ENCODE data around the gene CFAP73.

Gene CFAP73

GRCh38 chr12:113157218-113157859 is 7.8 kb downstream of the CFAP73 start:
- TF ChIP-seq, protein P1, sequence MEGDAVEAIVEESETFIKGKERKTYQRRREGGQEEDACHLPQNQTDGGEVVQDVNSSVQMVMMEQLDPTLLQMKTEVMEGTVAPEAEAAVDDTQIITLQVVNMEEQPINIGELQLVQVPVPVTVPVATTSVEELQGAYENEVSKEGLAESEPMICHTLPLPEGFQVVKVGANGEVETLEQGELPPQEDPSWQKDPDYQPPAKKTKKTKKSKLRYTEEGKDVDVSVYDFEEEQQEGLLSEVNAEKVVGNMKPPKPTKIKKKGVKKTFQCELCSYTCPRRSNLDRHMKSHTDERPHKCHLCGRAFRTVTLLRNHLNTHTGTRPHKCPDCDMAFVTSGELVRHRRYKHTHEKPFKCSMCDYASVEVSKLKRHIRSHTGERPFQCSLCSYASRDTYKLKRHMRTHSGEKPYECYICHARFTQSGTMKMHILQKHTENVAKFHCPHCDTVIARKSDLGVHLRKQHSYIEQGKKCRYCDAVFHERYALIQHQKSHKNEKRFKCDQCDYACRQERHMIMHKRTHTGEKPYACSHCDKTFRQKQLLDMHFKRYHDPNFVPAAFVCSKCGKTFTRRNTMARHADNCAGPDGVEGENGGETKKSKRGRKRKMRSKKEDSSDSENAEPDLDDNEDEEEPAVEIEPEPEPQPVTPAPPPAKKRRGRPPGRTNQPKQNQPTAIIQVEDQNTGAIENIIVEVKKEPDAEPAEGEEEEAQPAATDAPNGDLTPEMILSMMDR (IDR thresholded peaks at IDR 0.05; ENCODE audit: low read depth, low read length, missing control alignments): no peak

DNA sequence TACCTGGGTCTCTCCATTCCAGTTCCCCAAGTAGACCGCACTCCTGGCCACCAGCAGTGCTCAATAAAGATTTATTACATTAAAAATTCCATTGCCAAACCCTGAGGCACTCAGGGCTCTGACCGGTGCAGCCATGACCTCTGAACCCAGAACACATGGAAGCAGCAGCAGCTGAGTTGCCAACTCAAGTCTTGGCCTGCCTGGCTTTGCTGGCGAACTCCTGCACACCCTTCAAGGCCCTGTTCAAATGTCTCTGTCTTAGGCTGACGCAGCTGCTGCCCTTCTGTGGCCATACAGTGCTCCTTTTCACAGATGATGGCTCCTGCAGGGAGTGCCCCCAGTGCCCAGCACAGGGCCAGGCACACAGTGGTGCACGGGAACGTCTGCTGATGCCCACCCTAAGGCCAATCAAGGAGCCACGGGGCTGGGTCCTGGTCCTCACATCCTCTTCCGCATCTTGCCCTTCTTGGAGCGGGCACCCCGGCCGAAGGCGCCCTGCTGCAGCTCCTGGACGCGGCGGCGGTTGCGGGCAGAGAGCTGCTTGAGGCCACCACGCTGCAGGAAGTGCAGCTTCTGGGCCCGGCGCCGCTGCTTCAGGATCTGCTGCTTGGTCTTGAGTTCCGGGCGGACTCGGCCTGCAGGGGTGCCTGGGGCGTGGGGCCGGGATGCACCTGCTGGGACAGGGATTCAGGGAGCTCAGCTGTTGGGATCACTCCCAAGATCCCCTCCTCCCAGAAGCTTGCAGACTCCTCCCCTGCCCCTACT is 9.1 kb downstream of the CFAP73 start:
- TF ChIP-seq, protein P1 (IDR thresholded peaks at IDR 0.05; ENCODE audit: low read depth, low read length, missing control alignments): no peak
- no peak for DNase-seq (ENCODE audit: extremely low read depth, low read depth)
- no peak overlapping the region for H3K4me3 ChIP-seq (replicated peaks; ENCODE audit: low read depth, low read length)

More at GRCh38 chr12:113157218-113157859, 7.8 kb downstream of the CFAP73 start:
- DNase-seq (ENCODE audit: extremely low read depth, low read depth): no peak
- H3K4me3 ChIP-seq (replicated peaks; ENCODE audit: low read depth, low read length): no peak overlapping the region

GRCh38 chr12:113159937-113160336 is 10.4 kb downstream of the CFAP73 start:
- no peak for DNase-seq (ENCODE audit: extremely low read depth, low read depth)
- H3K4me3 ChIP-seq (replicated peaks; ENCODE audit: low read depth, low read length): no peak overlapping the region
- TF ChIP-seq, protein P1 (IDR thresholded peaks at IDR 0.05; ENCODE audit: low read depth, low read length, missing control alignments): no peak

- TF ChIP-seq, protein P1 (IDR thresholded peaks at IDR 0.05; ENCODE audit: low read depth, low read length, missing control alignments): no peak
- no peak overlapping the region for H3K4me3 ChIP-seq (replicated peaks; ENCODE audit: low read depth, low read length)
- no peak for DNase-seq (ENCODE audit: extremely low read depth, low read depth)
Observed at GRCh38 chr12:113161415-113162016, 12.0 kb downstream of the CFAP73 start.

DNA sequence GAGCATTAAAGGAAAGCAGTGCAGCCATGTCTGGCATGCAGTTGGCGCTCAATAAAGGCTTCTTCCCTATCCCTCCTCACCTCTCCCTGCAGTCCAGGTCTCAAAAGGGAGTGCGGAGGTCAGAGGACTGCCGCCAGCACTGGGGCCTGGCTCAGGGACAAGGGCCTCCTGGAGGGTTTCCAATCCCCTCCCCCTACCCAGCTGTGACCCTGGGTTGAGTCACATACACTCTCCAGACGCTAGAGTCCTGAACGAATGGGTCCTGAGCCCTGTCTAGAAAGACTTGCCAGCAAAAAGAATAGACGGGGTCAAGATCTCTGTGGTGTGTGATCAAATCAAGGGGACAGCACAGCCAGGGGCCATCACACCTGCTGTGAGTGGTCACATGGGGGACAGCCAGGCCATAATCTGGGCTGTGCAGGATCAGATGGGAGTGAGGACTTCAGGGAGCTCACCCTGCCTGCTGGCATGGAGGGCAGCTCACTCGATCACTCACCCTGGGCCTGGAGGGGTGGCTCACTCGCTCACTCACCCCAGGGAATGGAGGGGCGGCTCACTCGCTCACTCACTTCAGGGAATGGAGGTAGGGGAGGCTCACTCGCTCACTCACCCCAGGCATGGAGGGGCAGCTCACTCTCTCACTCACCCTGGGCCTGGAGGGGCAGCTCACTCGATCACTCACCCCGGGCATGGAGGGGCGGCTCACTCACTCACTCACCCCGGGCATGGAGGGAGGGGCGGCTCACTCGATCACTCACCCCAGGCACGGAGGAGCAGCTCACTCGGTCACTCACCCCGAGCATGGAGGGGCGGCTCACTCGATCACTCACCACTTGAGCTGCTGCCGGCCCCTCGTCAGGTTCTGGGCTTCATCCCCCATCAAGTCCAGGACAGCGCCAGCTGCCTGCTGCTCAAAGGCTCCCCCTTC is 12.8 kb downstream of the CFAP73 start:
- TF ChIP-seq, protein P1 (IDR thresholded peaks at IDR 0.05; ENCODE audit: low read depth, low read length, missing control alignments): no peak
- H3K4me3 ChIP-seq (replicated peaks; ENCODE audit: low read depth, low read length): no peak overlapping the region
- no peak for DNase-seq (ENCODE audit: extremely low read depth, low read depth)

DNA sequence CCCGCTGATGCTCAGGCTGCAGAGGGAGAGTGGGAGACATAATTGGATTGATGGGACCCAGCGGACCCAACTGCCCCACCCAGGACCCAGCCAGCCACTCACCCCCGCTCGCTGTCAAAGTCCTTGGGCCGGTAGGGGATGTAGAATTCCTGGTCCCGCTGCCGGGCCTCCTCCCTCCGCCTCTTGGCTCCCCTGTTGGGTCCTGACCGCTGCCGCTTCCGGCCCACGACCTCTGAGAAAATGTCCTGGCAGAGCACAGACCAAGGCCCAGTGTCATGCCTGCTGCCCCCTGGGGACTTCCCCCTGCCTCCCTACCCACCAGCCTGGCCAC is 13.5 kb downstream of the CFAP73 start:
- TF ChIP-seq, protein P1 (IDR thresholded peaks at IDR 0.05; ENCODE audit: low read depth, low read length, missing control alignments): no peak
- H3K4me3 ChIP-seq (replicated peaks; ENCODE audit: low read depth, low read length): no peak overlapping the region
- DNase-seq (ENCODE audit: extremely low read depth, low read depth): no peak

Data from HFF-Myc (cell line).